HG02938 (cell line): ENCODE data around the gene SPART.
"Not testable (repeated sequence)": the region's sequence is repeated elsewhere in the genome, so short reads cannot be mapped to it uniquely, and the experiment has no call there.

Experiments used
- ATAC-seq: cut with Tn5 transposase; IDR thresholded peaks from one replicate; pipeline ENCODE4 v1.9.1; 2021; ENCODE audit warnings: mild to moderate bottlenecking, moderate library complexity; ENCODE audit not compliant: unreplicated experiment

The SPART gene

DNA sequence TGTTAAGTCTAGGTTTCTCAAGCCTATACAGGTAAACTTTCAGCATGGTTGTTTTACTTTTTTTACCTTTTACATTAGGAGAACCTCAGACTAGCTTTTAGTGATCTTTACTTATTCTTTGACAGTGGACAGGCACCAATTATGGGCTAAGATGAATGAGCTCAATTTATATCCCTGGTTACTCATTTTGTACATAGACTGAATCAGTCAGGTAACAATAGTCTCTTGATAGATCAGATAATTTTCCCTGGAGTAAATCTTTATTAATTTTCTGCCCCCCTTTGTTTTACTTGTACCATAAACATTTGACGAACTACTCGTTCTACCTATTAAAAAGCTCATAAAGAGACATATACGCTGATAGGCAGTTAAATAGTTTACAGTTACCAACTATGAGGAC lies 22.8 kb downstream of the SPART start:
- no peak for ATAC-seq

- not testable (repeated sequence) for ATAC-seq
Observed at GRCh38 chr13:36319793-36320192, 26.4 kb downstream of the SPART start.

GRCh38 chr13:36313047-36313969 lies 32.9 kb downstream of the SPART start:
- ATAC-seq = no peak

GRCh38 chr13:36310417-36311108 lies 35.6 kb downstream of the SPART start:
- peak; percentile 88 for ATAC-seq

GRCh38 chr13:36302289-36302688 lies 43.9 kb downstream of the SPART start:
- no peak for ATAC-seq

DNA sequence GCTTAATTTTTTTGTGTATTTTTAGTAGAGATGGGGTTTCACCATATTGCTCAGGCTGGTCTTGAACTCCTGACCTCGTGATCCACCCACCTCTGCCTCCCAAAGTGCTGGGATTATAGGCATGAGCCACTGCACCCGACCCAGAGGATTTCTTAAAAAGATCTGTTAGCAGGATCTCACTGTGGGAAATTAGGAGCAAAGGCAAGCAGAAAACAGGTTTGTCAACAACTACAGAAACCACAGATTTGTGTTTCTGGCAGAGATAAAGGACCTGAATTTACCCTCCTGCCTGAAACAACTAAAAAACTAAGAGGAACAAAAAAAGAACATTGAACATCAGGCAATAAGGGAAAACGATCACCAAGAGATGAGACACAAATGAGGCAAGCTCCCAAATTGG lies 46.7 kb downstream of the SPART start:
- ATAC-seq = not testable (repeated sequence)

DNA sequence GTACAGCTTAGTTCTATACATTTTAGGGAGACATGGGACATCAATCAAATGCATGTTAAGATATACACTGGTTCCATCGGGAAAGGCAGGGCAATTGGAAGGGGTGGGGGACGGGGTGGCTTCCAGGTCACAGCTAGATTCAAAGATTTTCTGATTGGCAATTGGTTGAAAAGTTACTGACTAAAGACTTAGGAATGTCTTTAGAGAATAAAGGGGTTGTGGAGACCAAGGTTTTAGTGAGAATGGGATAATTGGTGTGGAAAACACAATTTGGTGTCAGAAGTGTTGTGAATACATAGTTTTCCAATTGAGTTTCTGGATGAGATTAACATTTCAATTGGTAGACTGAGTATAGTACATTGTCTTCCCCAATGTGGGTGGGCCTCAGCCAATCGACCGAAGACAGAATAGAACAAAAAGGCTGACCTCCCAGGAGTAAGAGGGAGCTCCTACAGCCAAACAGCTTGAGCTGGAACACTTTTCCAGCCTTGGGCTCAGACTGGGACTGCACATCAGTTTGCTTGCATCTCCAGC lies 47.6 kb downstream of the SPART start:
- ATAC-seq = no peak

GRCh38 chr13:36297366-36298338 lies 48.5 kb downstream of the SPART start, which contains the start of gene CCDC169:
TSS of gene CCDC169 (minus strand) at chr13:36297814. CDS start at chr13:36297719, 95 bp downstream.
- peak; percentile 59 for ATAC-seq

GRCh38 chr13:36294096-36294495 lies 52.1 kb downstream of the SPART start:
- ATAC-seq = no peak

GRCh38 chr13:36293497-36293896 lies 52.7 kb downstream of the SPART start:
- no peak for ATAC-seq

GRCh38 chr13:36288794-36289391 lies 57.3 kb downstream of the SPART start:
- no peak for ATAC-seq

- ATAC-seq = no peak
Observed at GRCh38 chr13:36286006-36286405, 60.2 kb downstream of the SPART start.

GRCh38 chr13:36282821-36283432 lies 63.3 kb downstream of the SPART start:
- no peak for ATAC-seq

DNA sequence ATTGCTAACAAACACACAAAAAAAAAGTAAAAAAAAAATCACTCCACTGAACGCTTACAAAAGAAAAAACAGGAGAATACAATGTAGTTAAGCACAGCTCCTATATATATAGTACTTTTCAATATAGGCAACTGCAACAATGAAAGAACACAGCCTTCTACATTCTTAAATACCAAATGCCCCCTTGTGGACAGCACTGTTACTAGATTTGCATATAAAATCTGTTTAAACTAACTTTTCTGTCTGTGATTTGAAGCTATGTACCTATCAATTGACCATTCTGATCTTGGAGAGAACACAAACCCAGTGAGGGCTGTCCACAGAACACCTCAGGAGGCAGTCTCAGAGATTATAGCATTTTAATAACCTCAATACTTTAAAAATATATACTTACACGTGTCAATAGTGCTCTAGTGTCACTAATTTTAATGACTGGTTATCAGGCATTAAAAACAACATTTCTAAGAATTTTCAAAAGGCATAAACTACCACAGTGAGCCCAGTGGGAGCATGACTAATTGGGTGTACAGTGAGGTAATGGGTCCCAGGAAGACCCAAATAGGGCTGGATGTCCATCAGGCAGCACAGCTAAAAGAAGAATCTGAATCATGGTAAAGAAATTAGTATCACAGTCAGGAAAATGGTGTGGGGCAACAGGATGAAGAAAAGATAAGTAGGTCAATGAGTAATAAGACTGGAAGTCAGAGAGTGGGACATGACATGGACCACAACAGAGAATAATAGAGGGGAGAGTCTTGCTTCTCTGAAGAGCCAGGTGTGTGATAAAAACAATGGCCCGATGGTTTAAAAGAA lies 70.8 kb downstream of the SPART start:
- ATAC-seq = peak; percentile 64

GRCh38 chr13:36273431-36273830 lies 72.8 kb downstream of the SPART start:
- no peak for ATAC-seq

GRCh38 chr13:36261976-36262375 lies 84.2 kb downstream of the SPART start:
- ATAC-seq = no peak

GRCh38 chr13:36261011-36261410 lies 85.2 kb downstream of the SPART start:
- no peak for ATAC-seq

GRCh38 chr13:36259361-36260137 lies 86.6 kb downstream of the SPART start:
- ATAC-seq = no peak
